Measurements from ENCODE around the gene ATRNL1.

The ATRNL1 gene

DNA sequence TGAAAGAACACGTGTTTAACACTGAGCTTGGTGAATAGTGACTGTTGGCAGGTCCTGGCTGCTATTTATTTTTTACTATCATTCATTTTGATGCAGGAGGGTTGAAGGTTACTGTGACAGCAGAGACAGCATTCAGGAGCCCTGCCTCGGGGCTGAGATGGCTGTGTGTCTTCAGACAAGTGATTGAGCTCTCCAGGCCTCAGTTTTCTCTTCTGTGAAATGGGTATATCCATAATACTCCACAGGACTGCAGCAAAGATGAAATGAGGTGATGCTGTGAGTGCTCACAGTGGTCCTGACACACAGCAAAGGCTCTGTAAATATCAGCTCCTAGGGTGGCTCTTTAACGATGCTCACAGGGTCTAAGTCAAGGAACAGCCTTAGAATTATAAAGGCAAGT is 884.7 kb downstream of the ATRNL1 start:
- CTCF ChIA-PET, result no interaction called here
- POLR2A ChIA-PET, result no interaction called here
- TF ChIP-seq SP1 (IDR thresholded peaks at IDR 0.05) (no peak), ZNF384 (IDR thresholded peaks at IDR 0.05) (no peak), L3MBTL2 (conservative IDR thresholded peaks at IDR 0.05) (no peak), HDGF (IDR thresholded peaks at IDR 0.05; ENCODE audit: borderline replicate concordance) (no peak), BHLHE40 (IDR thresholded peaks at IDR 0.05; ENCODE audit: borderline replicate concordance) (no peak), ELF4 (IDR thresholded peaks at IDR 0.05) (no peak), FOXK2 (IDR thresholded peaks at IDR 0.05) (no peak), FOXM1 (IDR thresholded peaks at IDR 0.05; ENCODE audit: borderline replicate concordance) (no peak), LEF1 (IDR thresholded peaks at IDR 0.05; ENCODE audit: borderline replicate concordance) (no peak), ARNT (IDR thresholded peaks at IDR 0.05) (no peak)
- TF ChIP-seq, protein P1, sequence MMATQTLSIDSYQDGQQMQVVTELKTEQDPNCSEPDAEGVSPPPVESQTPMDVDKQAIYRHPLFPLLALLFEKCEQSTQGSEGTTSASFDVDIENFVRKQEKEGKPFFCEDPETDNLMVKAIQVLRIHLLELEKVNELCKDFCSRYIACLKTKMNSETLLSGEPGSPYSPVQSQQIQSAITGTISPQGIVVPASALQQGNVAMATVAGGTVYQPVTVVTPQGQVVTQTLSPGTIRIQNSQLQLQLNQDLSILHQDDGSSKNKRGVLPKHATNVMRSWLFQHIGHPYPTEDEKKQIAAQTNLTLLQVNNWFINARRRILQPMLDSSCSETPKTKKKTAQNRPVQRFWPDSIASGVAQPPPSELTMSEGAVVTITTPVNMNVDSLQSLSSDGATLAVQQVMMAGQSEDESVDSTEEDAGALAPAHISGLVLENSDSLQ (IDR thresholded peaks at IDR 0.05), result no peak
- no peak for DNase-seq (ENCODE audit: extremely low spot score)

DNA sequence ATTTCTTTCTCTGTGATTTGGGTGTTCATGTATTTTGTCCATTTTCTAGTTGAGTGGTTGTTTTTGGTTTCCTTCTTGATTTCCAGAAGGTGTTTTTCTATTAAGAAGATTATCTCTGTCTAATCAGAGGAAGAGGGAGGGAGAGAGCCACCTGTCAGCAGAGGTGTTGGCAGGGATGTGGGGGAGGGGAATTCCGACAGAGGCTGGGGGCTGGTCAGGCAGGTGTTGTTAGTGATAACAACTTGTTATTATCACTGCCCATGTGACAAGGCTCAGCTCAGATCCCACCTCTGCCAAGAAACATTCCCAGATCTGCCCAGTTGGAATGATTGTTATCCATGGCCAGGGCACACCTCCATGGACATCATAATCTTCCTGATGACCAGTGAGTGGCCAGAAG is 886.4 kb downstream of the ATRNL1 start:
- POLR2A ChIA-PET, result no interaction called here
- DNase-seq (ENCODE audit: extremely low spot score), result no peak
- CTCF ChIA-PET, result no interaction called here
- TF ChIP-seq ARNT (IDR thresholded peaks at IDR 0.05) (no peak), ZNF384 (IDR thresholded peaks at IDR 0.05) (no peak), LEF1 (IDR thresholded peaks at IDR 0.05; ENCODE audit: borderline replicate concordance) (no peak), HDGF (IDR thresholded peaks at IDR 0.05; ENCODE audit: borderline replicate concordance) (no peak), BHLHE40 (IDR thresholded peaks at IDR 0.05; ENCODE audit: borderline replicate concordance) (no peak), NFRKB (IDR thresholded peaks at IDR 0.05) (no peak), SUZ12 (IDR thresholded peaks at IDR 0.05) (no peak), FOXA1 (IDR thresholded peaks at IDR 0.05) (no peak), SP1 (IDR thresholded peaks at IDR 0.05) (no peak), FOXM1 (IDR thresholded peaks at IDR 0.05; ENCODE audit: borderline replicate concordance) (no peak), L3MBTL2 (conservative IDR thresholded peaks at IDR 0.05) (no peak), CTBP1 (IDR thresholded peaks at IDR 0.05; ENCODE audit: borderline replicate concordance) (no peak)

DNA sequence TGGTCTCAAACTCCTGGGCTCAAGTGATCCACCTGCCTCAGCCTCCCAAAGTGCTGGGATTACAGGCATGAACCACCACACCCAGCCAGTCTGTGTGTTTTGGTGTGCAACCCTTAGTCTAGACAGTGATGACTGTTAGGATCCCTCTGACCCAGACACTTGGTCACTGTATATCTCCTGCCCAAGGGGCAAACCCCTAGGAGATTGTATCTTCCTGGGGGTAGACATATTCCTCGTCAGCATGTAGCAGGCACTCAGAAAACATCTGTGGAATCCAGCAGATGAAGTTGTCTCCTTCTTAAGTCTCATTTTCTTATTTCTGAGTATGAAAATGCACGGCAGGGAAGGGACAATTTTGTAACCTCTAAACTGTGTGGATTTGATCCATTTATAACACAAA is 887.3 kb downstream of the ATRNL1 start:
- ChIA-PET CTCF (no interaction called here), POLR2A (no interaction called here)
- TF ChIP-seq L3MBTL2 (conservative IDR thresholded peaks at IDR 0.05), result no peak
- TF ChIP-seq SUZ12 (IDR thresholded peaks at IDR 0.05), result no peak
- no peak for TF ChIP-seq BHLHE40 (IDR thresholded peaks at IDR 0.05; ENCODE audit: borderline replicate concordance)
- no peak for TF ChIP-seq CTBP1 (IDR thresholded peaks at IDR 0.05; ENCODE audit: borderline replicate concordance)
- TF ChIP-seq ZNF384 (IDR thresholded peaks at IDR 0.05), result no peak
- no peak for TF ChIP-seq FOXM1 (IDR thresholded peaks at IDR 0.05; ENCODE audit: borderline replicate concordance)
- TF ChIP-seq FOXA1 (IDR thresholded peaks at IDR 0.05), result no peak
- no peak for TF ChIP-seq TARDBP (IDR thresholded peaks at IDR 0.05)
- TF ChIP-seq FOXK2 (IDR thresholded peaks at IDR 0.05), result no peak
- no peak for TF ChIP-seq NFRKB (IDR thresholded peaks at IDR 0.05)
- TF ChIP-seq, protein P1 (IDR thresholded peaks at IDR 0.05), result no peak
- DNase-seq (ENCODE audit: extremely low spot score), result no peak

DNA sequence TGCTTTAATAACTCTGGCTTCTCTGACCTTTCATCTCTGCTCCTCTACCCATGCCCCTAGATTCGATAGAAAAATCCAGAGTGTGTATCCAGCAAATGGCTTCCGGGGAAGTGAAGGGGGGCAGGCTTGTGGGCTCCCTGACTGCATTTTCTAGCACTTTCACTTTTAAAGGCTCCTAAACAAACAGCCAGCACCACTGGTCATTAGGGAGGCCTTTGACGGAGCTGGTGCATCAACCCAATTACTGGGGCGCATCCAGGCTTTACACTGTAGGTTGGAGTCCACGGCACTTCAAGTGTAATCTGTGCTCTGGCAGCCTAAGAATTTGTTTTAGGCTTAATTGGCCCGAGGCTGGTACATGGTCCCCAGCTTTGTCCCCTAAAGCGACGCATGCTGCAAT is 887.9 kb downstream of the ATRNL1 start:
- ChIA-PET POLR2A (no interaction called here), CTCF (no interaction called here)
- no peak for DNase-seq (ENCODE audit: extremely low spot score)
- TF ChIP-seq ELF4 (IDR thresholded peaks at IDR 0.05), result no peak

DNA sequence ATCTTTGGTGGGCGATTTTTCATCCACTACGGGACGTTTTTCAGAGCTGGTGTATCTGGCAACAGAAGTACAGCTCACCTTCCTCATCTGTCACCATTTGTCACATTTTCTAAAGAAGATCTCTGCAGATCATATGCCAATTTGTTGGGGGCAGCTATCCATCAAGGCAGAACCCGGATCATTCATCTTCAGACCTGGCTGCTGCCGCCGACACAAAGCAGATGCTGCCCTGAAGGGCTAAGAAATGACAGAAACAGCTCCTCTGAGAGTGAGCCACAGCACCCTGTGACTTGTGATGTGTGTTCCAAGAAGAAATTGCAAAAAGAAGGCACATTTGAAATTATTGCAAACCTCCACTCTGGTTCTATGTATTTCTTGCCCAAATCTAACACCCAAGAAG is 888.9 kb downstream of the ATRNL1 start:
- ChIA-PET CTCF (no interaction called here), POLR2A (no interaction called here)
- DNase-seq (ENCODE audit: extremely low spot score), result no peak
- no peak for TF ChIP-seq FOXM1 (IDR thresholded peaks at IDR 0.05; ENCODE audit: borderline replicate concordance)
- TF ChIP-seq BHLHE40 (IDR thresholded peaks at IDR 0.05; ENCODE audit: borderline replicate concordance), result no peak
- TF ChIP-seq, protein P1 (IDR thresholded peaks at IDR 0.05), result no peak
- no peak for TF ChIP-seq HDGF (IDR thresholded peaks at IDR 0.05; ENCODE audit: borderline replicate concordance)
- TF ChIP-seq LEF1 (IDR thresholded peaks at IDR 0.05; ENCODE audit: borderline replicate concordance), result no peak
- TF ChIP-seq SUZ12 (IDR thresholded peaks at IDR 0.05), result no peak
- TF ChIP-seq L3MBTL2 (conservative IDR thresholded peaks at IDR 0.05), result no peak
- no peak for TF ChIP-seq ARNT (IDR thresholded peaks at IDR 0.05)
- no peak for TF ChIP-seq TARDBP (IDR thresholded peaks at IDR 0.05)
- no peak for TF ChIP-seq FOXK2 (IDR thresholded peaks at IDR 0.05)
- TF ChIP-seq FOXA1 (IDR thresholded peaks at IDR 0.05), result no peak

DNA sequence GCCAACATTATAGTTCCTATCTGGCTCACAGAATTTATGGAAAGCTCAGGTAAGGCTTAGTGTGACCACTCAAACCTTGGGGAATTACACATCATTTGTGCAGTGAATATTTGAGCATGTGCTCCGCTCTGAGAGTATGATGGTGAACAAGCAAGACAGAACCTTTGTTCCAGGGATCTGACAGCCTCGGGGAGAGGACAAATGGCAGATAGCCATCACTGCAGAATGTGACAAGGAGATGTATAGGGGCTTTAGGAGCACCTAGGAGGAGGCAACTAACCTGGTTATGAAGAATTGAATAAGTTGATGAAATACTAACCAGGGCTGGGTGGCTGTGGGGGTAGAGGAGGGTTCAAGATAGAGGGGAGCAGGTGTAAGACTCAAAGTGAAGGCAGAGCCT is 889.4 kb downstream of the ATRNL1 start:
- ChIA-PET POLR2A (no interaction called here), CTCF (no interaction called here)
- DNase-seq (ENCODE audit: extremely low spot score), result no peak
- TF ChIP-seq FOXM1 (IDR thresholded peaks at IDR 0.05; ENCODE audit: borderline replicate concordance) (no peak), NFRKB (IDR thresholded peaks at IDR 0.05) (no peak), SUZ12 (IDR thresholded peaks at IDR 0.05) (no peak), SP1 (IDR thresholded peaks at IDR 0.05) (no peak), BHLHE40 (IDR thresholded peaks at IDR 0.05; ENCODE audit: borderline replicate concordance) (no peak), FOXA1 (IDR thresholded peaks at IDR 0.05) (no peak), LEF1 (IDR thresholded peaks at IDR 0.05; ENCODE audit: borderline replicate concordance) (no peak), HDGF (IDR thresholded peaks at IDR 0.05; ENCODE audit: borderline replicate concordance) (no peak), CTBP1 (IDR thresholded peaks at IDR 0.05; ENCODE audit: borderline replicate concordance) (no peak), ZNF384 (IDR thresholded peaks at IDR 0.05) (no peak), FOXK2 (IDR thresholded peaks at IDR 0.05) (no peak), L3MBTL2 (conservative IDR thresholded peaks at IDR 0.05) (no peak), TARDBP (IDR thresholded peaks at IDR 0.05) (no peak), ARNT (IDR thresholded peaks at IDR 0.05) (no peak), ELF4 (IDR thresholded peaks at IDR 0.05) (no peak)
- TF ChIP-seq, protein P1 (IDR thresholded peaks at IDR 0.05), result no peak
